GM12892 (cell line): ENCODE data around the gene OPCML.

Experiments
- DNase-seq: peaks from one replicate; pipeline ENCODE4 v3.0.0; 2011; ENCODE audit not compliant: insufficient read length
- FAIRE-seq: peaks from 2 replicates; lab custom pipeline; 2011; peaks lifted over from hg19 to GRCh38; lab: Jason Lieb, UNC
- POLR2A ChIP-seq: IDR thresholded peaks from 2 replicates; pipeline ENCODE4 v1.6.1; 2011; ENCODE audit warnings: low read depth, low read length, control low read depth
- POLR2AphosphoS5 ChIP-seq: IDR thresholded peaks from 2 replicates; pipeline ENCODE4 v1.6.1; 2011; ENCODE audit warnings: low read depth, low read length, control low read depth
- TAF1 ChIP-seq: IDR thresholded peaks from 2 replicates; pipeline ENCODE4 v1.6.1; 2011; ENCODE audit warnings: low read depth, mild to moderate bottlenecking, control low read depth, low read length, borderline replicate concordance

Gene OPCML

GRCh38 chr11:132892876-132893275 lies 639.4 kb downstream of the OPCML start:
- TF ChIP-seq POLR2AphosphoS5 (no peak), POLR2A (no peak), TAF1 (no peak)
- no peak for FAIRE-seq
- DNase-seq: no peak

DNA sequence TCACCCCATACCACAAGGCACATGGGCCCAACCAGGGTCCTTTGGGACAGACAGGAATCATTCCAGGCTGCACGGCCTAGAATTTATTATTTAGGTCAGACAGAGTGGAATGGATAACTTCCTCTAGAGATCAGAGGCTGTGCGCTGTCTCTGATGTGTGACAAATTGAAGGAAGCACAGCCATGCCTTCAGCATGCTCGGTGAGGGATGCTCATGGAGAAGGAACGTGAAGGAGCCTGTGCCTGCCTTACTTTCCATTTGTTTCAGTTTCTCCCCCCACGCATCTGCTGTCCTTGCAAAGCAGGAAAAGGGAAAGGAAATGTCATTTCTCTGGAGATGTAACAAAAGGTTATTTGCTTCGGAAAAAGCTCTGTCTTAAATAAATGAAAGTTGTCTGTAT lies 644.1 kb downstream of the OPCML start:
- no peak for DNase-seq
- FAIRE-seq: no peak
- TF ChIP-seq TAF1 (no peak), POLR2A (no peak), POLR2AphosphoS5 (no peak)

- DNase-seq: no peak
These were observed 646.0 kb downstream of the OPCML start for GRCh38 chr11:132886335-132886734.

DNA sequence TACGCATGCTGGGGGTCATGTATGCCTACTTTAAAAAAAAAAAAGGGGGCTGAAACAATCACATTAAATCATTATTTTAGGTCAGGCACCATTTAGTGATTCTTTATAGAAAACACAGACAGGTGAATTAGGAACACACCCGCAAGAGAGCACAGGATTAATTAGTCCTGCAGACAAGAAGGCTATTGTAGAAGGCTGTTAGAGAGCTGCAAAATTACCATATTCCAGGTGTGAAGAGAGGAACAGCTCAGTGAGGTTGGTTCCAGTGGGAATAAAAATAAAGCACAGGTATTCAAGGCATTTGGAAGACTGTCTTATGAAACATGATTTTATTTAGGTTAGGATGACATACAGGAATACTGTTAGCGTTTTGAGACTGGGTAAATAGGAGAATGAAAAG lies 649.1 kb downstream of the OPCML start:
- no peak for DNase-seq
- no peak for FAIRE-seq
- no peak for TF ChIP-seq POLR2AphosphoS5
- TF ChIP-seq POLR2A: no peak
- no peak for TF ChIP-seq TAF1

More at GRCh38 chr11:132886335-132886734, 646.0 kb downstream of the OPCML start:
- TF ChIP-seq POLR2AphosphoS5: no peak
- TF ChIP-seq POLR2A: no peak
- no peak for TF ChIP-seq TAF1
- no peak for FAIRE-seq

- TF ChIP-seq POLR2A (no peak), POLR2AphosphoS5 (no peak)
- FAIRE-seq: no peak
- no peak for DNase-seq
These were observed 650.7 kb downstream of the OPCML start for GRCh38 chr11:132881622-132882021.

DNA sequence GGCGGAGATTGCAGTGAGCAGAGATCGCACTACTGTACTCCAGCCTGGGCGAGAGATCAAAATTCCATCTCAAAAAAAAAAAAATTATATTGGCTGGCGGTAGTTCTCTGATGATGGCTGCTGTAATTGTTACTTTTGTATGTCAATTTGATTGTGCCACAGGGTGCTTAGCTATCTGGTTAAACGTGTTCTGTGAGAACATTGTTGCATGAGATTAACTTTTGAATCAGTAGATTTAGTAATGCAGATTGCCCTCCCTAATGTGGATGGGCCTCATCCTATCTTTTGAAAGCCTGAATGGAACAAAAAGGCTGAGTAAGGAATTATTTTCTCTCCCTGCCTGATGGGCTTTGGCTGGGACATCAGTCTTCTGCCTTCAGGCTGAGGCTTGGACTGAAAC lies 654.2 kb downstream of the OPCML start:
- DNase-seq: no peak
- TF ChIP-seq TAF1 (no peak), POLR2AphosphoS5 (no peak), POLR2A (no peak)
- no peak for FAIRE-seq

- FAIRE-seq: no peak
- no peak for DNase-seq
- TF ChIP-seq POLR2AphosphoS5 (no peak), TAF1 (no peak), POLR2A (no peak)
These were observed 655.6 kb downstream of the OPCML start for GRCh38 chr11:132876705-132877104.

- no peak for FAIRE-seq
- TF ChIP-seq POLR2A: no peak
- no peak for TF ChIP-seq TAF1
- no peak for TF ChIP-seq POLR2AphosphoS5
- no peak for DNase-seq
These were observed 656.1 kb downstream of the OPCML start for GRCh38 chr11:132876239-132876638.

- FAIRE-seq: no peak
- no peak for DNase-seq
- TF ChIP-seq POLR2AphosphoS5: no peak
- TF ChIP-seq POLR2A: no peak
- no peak for TF ChIP-seq TAF1
These were observed 657.7 kb downstream of the OPCML start for GRCh38 chr11:132874638-132875037.

- FAIRE-seq (no peak), DNase-seq (no peak)
- TF ChIP-seq TAF1 (no peak), POLR2A (no peak), POLR2AphosphoS5 (no peak)
These were observed 658.5 kb downstream of the OPCML start for GRCh38 chr11:132873841-132874240.

- no peak for FAIRE-seq
- no peak for DNase-seq
- TF ChIP-seq POLR2AphosphoS5 (no peak), POLR2A (no peak), TAF1 (no peak)
These were observed 660.1 kb downstream of the OPCML start for GRCh38 chr11:132872211-132872610.

DNA sequence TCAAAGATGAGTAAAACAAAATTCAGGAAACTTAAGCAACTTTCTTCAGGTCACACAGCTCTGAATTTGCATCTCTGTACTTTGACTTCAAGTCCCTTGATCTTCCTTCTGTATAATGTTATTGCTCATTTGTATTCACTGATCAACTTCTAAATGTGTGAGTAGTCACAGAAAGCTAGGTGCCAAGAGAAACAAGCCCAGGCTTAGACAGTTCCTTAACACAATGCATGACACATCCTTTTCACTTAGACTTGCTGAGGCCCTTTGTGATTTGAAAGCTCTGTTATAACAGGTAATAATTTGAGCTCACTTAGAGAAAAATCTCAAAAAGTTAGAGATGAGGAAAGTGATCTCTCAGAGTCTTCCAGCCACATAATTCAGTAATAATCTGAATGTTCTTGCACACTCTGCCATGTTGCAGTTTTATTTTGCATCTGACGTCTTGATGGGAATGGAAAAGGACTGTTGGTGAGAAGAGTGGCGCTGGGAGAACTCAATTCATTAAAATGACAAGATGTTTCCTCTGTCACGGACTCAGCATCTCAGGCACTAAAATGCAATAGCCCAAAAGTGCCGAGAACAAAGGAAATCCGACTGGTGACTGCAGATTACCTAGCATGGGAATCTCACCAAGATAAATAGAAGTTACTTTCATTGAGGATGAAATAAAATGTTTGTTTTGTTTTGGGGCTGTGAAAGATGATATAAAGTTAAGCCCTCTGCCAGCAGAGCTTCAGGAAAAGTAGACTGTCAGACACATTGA lies 665.3 kb downstream of the OPCML start:
- no peak for FAIRE-seq
- no peak for DNase-seq
- TF ChIP-seq TAF1: no peak
- no peak for TF ChIP-seq POLR2AphosphoS5
- no peak for TF ChIP-seq POLR2A

DNA sequence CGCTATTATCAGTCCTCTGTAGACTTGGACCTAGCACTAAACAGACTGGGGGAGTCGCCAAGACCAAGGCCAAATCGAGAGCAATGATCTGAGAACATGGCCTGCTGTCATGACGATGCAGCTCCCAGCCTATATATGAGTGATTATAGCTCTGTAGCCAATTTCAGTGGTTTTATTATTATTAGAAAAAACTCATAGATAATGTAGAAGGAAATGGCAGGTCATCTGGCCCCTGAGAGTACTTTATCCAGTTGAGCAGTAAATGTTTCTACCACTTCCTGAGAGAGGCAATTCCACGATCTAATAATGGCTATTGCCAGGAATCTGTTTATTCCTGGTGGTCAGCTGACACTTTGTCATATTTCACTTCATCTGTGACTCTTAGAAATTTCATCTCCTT lies 666.7 kb downstream of the OPCML start:
- FAIRE-seq (no peak), DNase-seq (no peak)
- TF ChIP-seq POLR2A: no peak
- TF ChIP-seq POLR2AphosphoS5: no peak
- TF ChIP-seq TAF1: no peak
